ENCODE measurements around the gene METTL1. TPM values are rescaled to one million over a fixed set of nuclear protein-coding genes. Genes with fewer than 3 reads are reported as not detected.
A peak's percentile ranks its signal among the peaks of the same experiment; 100 is the strongest.

Gene METTL1
- total and polyA plus RNA-seq, 9 of the 15 experiments (the other 6 are each of a cell fraction or from before 2014, with no cell fraction given), result 12.6 to 65.9 (median 39.2) TPM

- peak; percentile 70 for TF ChIP-seq POLR2H (tag; IDR thresholded peaks at IDR 0.05; ENCODE audit: low read depth)
- TF ChIP-seq SMARCA4 (IDR thresholded peaks at IDR 0.05), result no peak
- 0 out of 2 replicates have a peak, but pooled peaks have one; percentile 33 for TF ChIP-seq ZFPM2 (CRISPR knock-in tag; IDR thresholded peaks at IDR 0.05)
- no peak for TF ChIP-seq ZBED1 (IDR thresholded peaks at IDR 0.05)
- TF ChIP-seq EP400 (IDR thresholded peaks at IDR 0.05), result peak; percentile 41
- TF ChIP-seq ZNF75A (CRISPR knock-in tag; IDR thresholded peaks at IDR 0.05), result no peak
- TF ChIP-seq ZBTB43 (CRISPR knock-in tag; IDR thresholded peaks at IDR 0.05), result no peak
- TF ChIP-seq SIN3A (IDR thresholded peaks at IDR 0.05; ENCODE audit: borderline replicate concordance in 2 of 2, control insufficient read depth in 1 of 2, low read depth in 2 of 2, low read length in 2 of 2), result peak in 1 of 2 experiments; percentile 16; a peak in 2 of 4 replicates
- peak; percentile 20; the same call in 1 of the 2 replicates for TF ChIP-seq TCF3 (CRISPR knock-in tag; IDR thresholded peaks at IDR 0.05)
- peak; percentile 79 for TF ChIP-seq MEIS2 (IDR thresholded peaks at IDR 0.05; ENCODE audit: partially characterized antibody)
- TF ChIP-seq PKNOX1 (IDR thresholded peaks at IDR 0.05), result peak; percentile 99
- peak; percentile 64 for TF ChIP-seq NEUROD1 (IDR thresholded peaks at IDR 0.05; ENCODE audit: borderline replicate concordance, low read depth, low read length, partially characterized antibody)
- TF ChIP-seq POLR2B (IDR thresholded peaks at IDR 0.05; ENCODE audit: low read depth, partially characterized antibody), result peak; percentile 72
- peak; percentile 79; the same call in 1 of the 2 replicates for TF ChIP-seq MTA3 (IDR thresholded peaks at IDR 0.05; ENCODE audit: borderline replicate concordance)
- TF ChIP-seq THRB (CRISPR knock-in tag; conservative IDR thresholded peaks at IDR 0.05), result no peak
- TF ChIP-seq ZNF263 (CRISPR knock-in tag; IDR thresholded peaks at IDR 0.05; ENCODE audit: borderline replicate concordance), result no peak
- 0 out of 2 replicates have a peak, but pooled peaks have one; percentile 13 for TF ChIP-seq PHB (CRISPR knock-in tag; IDR thresholded peaks at IDR 0.05)
- TF ChIP-seq CXXC5 (CRISPR knock-in tag; IDR thresholded peaks at IDR 0.05), result peak; percentile 57; the same call in 1 of the 2 replicates
- TF ChIP-seq PTBP1 (IDR thresholded peaks at IDR 0.05; ENCODE audit: low read depth, low read length), result 0 out of 2 replicates have a peak, but pooled peaks have one; percentile 5
- no peak for TF ChIP-seq POLR2AphosphoS2 (IDR thresholded peaks at IDR 0.05; ENCODE audit: low read length)
- TF ChIP-seq NCOA4 (IDR thresholded peaks at IDR 0.05; ENCODE audit: partially characterized antibody), result no peak
- no peak; the same call in 1 of the 2 replicates for TF ChIP-seq ZNF57 (CRISPR knock-in tag; IDR thresholded peaks at IDR 0.05)
- TF ChIP-seq SMAD4 (CRISPR knock-in tag; conservative IDR thresholded peaks at IDR 0.05), result peak; percentile 9; the same call in 1 of the 2 replicates
- TF ChIP-seq ATF2 (CRISPR knock-in tag; IDR thresholded peaks at IDR 0.05), result peak; percentile 73; the same call in 1 of the 2 replicates
- TF ChIP-seq ZNF766 (CRISPR knock-in tag; conservative IDR thresholded peaks at IDR 0.05), result no peak
These were observed 27.0 kb downstream of the METTL1 start, which contains the start of gene TSPAN31 (continued) for GRCh38 chr12:57744777-57745484.

All from K562 (cell line).